GM18499 (cell line): ENCODE results near the gene LSR.

Experiments used
- ATAC-seq: cut with Tn5 transposase; IDR thresholded peaks from one replicate; pipeline ENCODE4 v1.9.1; 2021; ENCODE audit warnings: moderate number of reproducible peaks; ENCODE audit not compliant: insufficient read depth, unreplicated experiment

LSR gene

DNA sequence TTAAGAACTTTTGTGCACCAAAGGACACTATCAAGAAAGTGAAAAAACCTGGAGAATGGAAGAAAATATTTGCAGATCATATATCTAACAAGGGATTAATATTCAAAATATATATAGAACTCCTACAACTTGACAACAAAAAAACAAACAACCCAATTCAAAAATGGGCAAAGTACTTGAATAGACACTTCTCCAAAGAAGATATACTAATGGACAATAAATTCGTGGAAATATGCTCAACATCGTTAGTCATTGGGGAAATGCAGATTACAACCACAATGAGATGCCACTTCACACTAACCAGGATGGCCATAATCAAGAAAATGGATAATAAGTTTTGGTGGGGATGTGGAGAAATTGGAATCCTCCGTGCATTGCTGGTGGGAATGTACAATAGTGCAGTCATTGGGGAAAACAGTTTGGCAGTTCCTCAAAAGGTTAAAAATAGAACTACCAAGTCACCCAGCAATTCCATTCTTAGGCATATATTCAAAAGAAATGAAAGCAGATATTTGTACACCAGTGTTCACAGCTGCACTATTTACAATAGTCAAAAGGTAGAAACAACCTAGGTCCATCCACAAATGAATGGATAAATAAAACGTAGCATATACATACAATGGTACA, 2.2 kb upstream of the LSR start:
- ATAC-seq = no peak

DNA sequence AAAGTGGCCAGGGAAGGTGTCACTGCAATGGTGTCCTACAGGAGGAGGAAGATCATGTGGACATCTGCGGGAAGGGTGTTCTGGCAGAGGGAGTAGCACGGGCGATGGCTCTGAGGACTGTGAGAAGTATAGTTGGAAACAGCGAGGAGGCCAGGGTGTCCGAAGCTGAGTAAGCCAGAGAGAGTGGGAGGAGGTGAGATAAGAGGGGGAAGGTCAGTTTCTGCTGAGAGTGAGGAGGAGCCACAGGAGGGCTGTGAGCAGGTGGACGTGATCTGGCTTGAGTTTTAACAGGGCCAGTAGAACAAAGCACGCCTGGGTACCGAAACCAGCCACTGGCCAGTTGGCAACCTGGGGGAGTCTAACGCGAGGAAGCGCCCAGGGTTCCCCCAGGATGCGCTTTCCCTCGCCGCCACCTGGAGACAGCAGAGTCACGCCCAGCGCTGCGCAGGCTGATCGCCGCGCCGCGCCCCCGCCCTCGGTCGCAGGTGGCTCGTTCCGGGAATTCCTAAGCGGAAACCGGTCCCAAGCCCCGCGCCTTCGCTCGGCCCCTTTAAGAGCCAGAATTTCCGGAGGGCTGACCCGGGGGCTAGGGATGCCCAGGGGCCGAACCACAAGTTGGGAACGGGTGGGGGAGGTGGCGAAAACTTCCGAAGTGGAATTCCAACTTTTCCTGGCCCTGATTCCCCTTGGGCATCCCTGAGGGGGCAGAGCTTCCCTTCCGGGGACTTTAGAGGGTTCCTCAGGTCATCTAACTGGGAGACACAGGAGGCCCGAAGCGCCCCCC, 1.1 kb upstream of the LSR start:
- ATAC-seq = no peak

DNA sequence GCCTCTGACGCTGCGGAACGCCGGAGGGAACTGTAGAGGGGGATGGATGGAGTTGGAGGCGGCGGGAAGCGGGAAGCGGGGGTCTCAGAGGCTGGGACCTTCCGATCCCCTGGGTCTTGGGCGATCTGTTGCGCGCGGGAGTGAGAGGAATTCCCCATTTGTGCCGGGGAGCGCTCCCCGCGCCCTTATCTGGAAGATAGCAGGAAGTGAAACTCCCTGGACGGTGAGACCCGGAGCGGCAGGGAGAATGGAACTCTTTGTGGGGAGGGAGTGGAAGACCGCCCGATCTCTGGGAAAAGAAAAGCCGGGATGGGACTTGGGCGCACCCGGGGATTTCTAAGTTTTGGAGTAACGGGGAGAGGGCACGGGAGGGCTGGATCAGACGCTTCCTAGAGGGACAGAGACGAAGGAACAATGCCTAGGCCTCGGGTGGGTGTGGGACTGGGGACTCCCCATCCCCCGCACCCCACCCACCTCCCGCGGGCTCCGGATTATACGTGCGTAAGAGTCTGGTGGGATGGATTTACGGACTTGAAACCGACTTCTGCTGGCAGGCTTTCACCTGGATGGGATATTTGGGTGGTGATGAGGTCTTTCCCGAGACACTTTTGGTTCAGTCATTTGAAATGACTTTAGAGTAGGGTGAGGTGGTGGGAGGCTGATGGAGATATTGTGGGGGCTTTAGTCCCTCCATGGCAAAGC, 495 bp downstream of the LSR start:
- no peak for ATAC-seq

DNA sequence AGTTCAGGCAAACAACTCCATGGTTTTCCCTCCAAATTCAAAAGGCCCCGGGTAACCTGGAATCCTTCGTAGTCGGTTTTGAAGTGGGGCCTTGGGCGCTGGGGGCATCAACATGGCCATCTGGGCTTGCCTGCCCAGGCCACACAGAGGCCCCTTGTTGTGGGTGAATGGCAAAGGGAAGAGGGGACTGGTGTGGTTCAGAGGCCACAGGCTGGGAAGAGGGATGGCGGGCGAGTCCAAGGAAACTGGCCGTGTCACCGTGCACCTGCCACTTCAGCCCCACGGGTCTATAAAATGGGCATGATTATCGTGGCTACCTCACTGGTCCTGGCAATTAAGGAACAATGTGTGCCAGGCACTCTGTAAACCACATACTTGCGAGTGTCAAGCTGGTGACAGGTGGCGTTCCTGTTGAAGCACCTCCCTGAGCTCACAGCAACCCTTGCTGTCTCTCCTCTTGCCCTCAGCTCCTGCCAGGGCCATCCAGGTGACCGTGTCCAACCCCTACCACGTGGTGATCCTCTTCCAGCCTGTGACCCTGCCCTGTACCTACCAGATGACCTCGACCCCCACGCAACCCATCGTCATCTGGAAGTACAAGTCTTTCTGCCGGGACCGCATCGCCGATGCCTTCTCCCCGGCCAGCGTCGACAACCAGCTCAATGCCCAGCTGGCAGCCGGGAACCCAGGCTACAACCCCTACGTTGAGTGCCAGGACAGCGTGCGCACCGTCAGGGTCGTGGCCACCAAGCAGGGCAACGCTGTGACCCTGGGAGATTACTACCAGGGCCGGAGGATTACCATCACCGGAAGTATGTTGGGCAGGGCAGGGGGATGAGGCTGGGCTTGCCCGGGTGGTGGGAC, 1.3 kb downstream of the LSR start:
- no peak for ATAC-seq

DNA sequence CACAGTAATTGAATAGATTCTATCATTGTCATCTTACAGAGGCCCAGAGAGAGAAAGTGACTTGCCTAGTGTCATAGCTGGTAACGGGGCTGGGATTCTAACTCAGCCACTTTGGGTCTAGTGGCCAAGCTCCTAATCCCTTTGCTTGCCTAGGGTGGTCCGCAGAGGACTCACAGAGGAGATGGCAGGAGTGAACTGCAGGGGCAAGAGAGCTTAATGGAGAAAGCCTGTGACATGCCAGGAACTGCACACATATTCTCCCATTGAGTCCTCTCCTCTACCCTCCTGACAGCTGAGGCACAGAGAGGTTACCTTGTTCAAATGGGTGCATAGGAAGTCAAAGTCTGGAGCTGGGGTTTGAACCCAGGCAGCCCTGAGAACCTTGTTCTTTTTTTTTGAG, 2.7 kb downstream of the LSR start:
- ATAC-seq = no peak

DNA sequence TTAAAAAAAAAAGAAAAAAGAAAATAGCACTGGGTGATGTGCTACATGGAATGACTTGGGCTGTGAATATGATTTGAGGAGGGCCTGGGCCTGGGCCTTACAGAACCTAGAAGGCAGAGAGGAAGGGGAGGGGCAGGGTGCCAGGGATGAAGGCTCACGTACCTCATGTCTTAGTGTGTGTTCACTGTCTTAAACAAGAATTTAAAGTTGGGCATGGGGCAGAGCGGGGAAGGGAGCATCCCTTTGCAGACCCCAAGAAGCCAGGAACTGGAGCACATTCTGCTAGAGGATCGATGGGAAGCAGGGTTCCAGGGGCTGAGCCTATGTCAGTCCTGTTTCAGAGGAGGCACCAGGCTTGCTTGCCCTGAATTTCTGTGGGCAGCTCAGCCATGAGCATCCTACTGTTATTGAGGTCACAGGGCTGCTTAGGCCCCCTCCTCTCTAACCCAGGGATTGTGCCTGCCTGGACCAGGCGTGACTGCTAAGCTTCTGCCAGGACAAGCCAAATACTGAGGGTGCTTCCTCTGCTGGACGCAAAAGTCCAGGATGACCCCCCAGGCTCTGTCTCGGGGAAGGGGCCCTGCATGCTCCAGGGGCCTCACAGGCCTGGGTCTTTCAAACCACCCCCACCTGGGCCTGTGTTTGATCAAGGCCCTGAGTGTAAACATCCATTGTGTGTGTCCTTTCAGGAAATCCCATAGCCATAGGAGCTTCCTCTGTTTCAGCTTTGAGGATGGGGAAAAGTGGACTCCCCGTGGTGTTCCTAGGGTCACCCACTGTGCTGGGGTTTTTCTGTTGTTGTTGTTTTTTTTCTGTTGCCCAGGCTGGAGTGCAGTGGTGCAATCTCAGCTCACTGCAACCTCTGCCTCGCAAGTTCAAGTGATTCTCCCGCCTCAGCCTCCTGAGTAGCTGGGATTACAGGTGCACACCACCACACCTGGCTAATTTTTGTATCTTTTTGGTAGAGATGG, 4.8 kb downstream of the LSR start:
- ATAC-seq = no peak

DNA sequence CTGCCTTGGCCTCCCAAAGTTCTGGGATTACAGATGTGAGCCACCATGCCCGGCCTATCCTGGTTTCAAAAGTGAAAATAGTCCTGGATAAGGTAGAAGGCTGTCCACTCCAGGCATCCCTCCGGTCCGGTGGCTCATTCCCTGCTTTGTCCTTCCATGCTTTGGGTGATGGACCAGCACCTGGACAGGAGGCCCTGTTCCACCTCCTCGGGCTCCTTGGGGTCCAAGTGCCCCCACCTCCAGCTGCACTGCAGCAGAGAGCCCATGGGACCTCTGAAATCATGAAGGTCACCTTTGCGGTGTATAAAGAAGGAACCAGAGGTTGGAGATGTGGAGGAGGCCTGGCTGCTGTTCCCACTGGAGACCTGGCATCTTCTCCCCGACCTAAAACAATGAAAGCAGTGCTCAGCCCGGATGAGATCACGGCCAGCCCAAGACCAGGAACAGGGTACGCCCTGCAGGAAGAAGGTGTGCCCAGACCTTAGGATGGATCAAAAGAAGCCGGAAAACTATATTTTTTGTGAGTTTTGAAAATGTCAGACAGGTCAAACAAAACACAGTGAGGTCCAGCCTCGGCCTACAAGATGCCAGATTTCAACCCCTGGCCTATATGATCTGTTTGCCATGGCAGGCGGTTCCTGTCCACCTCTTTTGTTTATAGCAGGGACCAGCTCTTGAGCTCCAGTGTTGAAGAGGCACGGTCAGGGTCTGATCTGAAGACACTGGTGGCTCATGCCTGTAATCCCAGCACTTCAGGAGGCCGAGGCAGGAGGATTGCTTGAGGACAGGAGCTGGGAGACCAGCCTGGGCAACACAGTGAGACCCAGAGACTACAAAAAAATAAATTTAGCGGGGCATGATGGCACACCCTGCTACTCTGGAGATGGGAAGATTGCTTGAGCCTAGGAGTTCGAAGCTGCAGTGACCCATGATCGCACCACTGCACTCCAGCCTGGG, 5.8 kb downstream of the LSR start:
- ATAC-seq = no peak

DNA sequence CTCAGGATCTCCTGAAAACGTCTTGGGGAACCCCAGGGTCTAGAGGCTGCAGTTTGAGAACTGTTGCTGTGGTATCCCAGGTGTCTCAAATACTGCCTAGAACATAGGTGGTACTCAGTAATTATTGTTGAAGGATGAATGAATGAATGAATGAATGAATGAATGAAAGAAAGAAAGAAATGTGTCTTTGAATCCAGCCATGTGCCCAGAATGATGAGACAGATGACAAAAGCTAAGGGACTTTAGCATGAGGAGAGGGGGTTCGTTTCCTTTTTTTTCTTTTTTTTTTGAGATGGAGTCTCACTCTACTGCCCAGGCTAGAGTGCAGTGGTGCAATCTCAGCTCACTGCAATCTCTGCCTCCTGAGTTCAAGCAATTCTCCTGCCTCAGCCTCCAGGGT, 7.8 kb downstream of the LSR start:
- ATAC-seq = no peak

DNA sequence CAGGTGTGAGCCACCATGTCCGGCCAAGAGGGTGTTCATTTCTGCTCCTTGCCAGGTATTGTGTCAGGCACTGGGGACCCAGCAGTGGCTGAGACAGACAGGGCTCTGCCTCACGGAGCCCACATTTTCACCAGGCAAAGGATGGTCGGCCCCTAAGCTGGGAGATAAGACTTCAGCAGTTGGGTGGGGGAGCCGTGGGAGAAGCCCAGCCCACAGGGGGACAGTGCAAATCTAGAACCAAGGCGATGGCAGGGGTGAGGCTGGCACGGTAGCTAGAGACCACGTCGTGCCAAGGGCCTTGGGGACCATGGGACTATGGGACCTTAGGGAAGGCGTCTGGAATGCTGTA, 8.3 kb downstream of the LSR start:
- ATAC-seq = no peak

DNA sequence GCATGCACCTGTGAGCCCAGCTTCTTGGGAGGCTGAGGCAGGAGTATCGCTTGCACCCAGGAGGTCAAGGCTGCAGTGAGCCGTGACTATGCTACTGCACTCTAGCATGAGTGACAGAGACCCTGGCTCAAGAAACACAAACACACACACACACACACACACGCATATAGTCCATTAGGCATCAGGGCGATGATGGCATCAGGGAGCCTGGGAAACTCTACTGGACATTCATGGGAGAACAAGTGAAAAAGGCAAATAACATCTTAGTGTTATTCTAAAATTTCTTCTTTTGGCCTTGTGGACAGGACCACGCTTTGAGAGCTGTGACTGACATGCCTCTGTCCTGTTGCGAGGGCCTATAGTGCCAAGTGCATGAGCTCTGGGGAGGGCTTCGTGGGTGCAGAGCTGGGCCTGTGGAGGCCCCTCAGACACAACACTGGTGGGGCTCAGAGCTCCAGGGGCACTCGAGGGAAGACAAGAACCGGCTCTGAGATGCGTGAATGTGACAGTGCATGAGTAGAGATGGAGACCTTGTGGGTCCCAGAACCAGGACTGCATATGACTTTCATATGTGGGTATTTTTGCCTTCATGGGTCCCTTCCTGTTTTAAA, 12.0 kb downstream of the LSR start:
- no peak for ATAC-seq

DNA sequence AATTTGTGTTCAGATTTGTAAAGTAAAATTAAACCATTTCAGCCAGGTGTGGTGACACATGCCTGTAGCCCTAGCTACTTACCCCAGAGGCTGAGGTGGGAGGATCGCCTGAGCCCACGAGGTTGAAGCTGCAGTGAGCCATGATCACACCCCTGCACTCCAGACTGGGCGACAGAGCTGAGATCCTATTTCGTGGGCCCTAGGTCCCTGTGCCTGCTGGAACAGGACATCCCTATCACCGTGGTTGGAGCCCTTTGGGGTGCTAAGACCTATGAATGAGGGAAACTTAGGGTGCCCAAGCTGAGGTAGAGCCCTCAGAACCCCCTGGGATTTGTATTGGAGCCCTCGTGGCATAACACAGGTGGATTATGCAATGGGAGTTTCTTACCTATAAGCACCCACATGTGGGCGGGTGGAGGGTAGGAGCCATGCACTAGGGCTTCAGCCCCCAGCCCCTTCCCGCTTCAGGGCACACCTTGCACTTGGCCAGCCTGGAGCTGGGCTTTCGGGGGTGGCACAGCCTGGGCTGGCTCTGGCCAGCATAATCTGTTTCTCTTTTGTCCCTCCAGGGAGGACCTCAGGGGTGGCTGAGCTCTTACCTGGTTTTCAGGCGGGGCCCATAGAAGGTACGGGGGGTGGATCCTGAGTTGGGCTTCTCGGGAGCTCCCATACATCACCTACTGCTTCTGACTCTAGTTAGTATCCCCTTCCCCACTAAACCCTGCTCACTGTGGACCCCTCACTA, 12.7 kb downstream of the LSR start:
- no peak for ATAC-seq

DNA sequence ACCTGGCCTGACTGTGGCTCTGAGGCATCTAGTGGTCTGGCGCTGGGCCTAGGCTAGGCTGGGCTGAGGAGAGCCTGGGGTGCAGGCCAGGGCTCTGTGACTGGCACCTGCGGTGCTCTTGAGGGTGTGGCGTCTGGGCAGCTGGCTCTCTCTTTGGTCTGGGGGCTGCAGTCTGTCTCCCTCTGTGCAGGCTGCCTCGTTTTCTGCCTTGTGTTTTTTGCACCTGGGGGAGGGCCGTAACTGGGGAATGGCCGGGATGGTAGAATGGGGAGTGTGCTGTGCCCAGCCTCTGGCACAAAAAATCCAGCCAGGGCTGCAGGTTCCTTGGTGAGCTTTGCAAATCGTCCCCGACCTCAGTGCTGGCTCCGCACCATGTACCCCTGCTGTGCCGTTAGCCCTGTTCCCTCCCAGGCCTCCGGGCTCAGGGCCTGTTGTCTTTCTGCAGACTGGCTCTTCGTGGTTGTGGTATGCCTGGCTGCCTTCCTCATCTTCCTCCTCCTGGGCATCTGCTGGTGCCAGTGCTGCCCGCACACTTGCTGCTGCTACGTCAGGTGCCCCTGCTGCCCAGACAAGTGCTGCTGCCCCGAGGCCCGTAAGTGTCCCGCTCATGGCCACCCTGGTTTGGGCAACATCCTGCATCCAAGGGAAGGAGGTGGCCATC, 13.4 kb downstream of the LSR start:
- ATAC-seq = no peak

DNA sequence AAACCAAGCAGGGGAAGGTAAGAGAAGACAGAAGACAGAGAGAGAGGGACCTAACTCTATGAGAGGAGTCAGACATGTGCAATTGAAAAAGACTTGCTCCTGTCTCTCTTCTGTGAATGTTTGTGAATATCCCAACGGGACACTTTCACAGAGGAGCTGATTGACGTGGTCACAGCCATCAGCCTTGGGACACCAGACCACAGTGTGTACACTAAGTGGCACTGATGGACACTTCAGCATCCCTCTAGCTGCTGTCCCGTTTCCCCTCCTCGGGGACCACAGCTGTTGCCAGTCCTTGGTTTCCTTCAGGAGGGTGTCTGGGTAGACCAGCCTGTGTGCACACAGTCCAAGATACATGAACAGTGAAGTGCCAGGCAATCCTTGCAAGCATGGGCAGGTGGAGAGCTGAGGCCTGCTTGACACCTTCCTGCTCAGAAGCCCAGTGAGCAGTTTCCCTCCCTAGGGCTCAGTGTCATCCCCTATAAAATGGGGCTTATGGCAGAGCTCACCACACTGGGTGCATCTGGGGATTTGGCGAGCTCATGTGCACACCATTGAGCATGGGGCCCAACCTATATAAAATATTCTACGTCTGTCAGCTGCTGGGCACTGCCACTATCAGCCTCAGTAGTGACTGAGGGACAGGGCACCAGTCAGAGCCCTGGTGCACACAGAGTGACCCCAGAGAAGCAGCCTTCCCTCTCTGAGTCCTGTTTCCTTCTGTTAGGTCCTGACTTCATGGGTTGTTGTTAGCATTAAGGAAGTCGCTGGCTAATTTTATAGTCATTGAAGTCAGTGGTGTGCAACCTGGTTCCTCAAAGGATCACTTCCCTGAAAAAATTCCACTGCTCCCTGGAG, 15.7 kb downstream of the LSR start:
- ATAC-seq = no peak

DNA sequence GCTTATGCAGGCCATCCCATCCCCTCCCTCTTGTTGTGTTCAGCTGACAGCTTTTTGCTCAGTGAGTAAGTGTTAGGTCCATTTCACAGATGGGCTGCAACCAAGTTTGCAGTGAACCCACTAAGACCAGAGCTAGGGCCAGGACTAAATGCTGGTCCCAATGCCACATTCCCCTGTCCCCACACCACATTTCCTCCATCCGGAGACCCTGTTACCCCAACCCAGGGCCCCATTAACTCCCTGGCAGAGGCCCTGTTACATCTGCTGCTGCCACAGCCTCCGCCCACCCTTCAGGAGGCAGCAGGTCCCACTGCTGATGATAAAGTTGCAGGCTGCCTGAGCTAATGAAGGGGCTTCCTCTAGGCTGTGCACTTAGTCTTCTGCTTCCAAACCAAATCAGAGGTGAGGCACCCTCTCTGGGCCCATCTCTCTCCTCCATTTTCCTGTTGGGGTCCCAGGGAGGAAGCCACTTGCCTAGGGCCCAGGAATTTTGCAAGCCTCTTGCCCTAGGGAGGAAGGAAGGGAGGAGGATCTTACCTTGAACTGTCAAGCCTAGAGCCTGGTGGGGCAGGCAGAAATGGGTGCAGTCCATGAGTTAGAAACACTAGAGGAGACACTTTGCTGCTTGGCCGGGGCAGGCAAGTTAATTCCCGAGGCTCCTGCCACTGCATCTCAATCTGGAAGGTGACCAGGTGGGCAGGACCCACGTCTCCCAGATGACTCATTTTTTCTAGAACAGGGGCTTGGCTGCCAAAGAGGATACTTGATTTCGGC, 16.5 kb downstream of the LSR start:
- no peak for ATAC-seq

DNA sequence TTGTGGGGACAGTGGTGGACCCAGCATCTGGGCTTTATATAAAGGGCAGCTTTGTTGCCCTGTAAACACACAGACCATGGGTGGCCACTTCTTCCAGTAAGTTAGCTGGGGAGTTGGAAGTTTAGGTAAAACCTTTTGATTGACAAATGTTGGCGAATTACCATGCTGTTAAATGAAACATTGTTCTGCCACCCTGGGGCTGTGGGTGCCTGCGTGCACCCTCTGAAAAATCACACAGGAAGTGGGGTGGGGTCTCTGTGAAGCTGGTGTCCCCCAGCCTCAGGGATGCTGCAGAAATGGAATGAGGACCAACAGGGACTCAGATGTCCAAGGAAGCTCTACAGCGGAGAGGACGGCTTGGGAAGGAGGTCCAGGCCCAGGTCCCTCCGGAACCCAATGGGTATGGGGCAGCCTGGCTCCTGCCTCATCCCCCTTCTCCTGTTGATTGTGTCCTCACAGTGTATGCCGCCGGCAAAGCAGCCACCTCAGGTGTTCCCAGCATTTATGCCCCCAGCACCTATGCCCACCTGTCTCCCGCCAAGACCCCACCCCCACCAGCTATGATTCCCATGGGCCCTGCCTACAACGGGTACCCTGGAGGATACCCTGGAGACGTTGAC, 17.2 kb downstream of the LSR start:
- ATAC-seq = no peak
